GM23248 (cell line): ENCODE data around the gene CMKLR1.

Source experiments
- EZH2 ChIP-seq: fragments of 200-600 bp; sonication (generic); IDR thresholded peaks from 2 replicates; pipeline ENCODE4 v1.6.1; 2018; ENCODE audit warnings: antibody characterized with exemption, mild to moderate bottlenecking; ENCODE audit not compliant: insufficient read depth, poor library complexity, severe bottlenecking
- EZH2phosphoT487 ChIP-seq: fragments of 200-600 bp; sonication (generic); IDR thresholded peaks from 2 replicates; pipeline ENCODE4 v1.6.1; 2018; ENCODE audit warnings: antibody characterized with exemption, moderate library complexity, mild to moderate bottlenecking, low read depth; ENCODE audit not compliant: insufficient read depth

GRCh38 chr12:108298761-108299275, 40.3 kb downstream of the CMKLR1 start:
- TF ChIP-seq EZH2 (no peak), EZH2phosphoT487 (no peak)
